VCaP (cell line): ENCODE data around the gene PTF1A.
"Not testable (repeated sequence)": the region's sequence is repeated elsewhere in the genome, so short reads cannot be mapped to it uniquely, and the experiment has no call there.

ENCODE experiments used
- H3K27ac ChIP-seq: fragments of 450-650 bp; 2 replicates; pipeline ENCODE4 v1.5.1; 2017
- TF ChIP-seq, protein P1 (sequence below): fragments of 450-650 bp; conservative IDR thresholded peaks from 2 replicates; pipeline ENCODE4 v1.5.1; 2017; ENCODE audit warnings: mild to moderate bottlenecking, moderate library complexity

PTF1A gene

DNA sequence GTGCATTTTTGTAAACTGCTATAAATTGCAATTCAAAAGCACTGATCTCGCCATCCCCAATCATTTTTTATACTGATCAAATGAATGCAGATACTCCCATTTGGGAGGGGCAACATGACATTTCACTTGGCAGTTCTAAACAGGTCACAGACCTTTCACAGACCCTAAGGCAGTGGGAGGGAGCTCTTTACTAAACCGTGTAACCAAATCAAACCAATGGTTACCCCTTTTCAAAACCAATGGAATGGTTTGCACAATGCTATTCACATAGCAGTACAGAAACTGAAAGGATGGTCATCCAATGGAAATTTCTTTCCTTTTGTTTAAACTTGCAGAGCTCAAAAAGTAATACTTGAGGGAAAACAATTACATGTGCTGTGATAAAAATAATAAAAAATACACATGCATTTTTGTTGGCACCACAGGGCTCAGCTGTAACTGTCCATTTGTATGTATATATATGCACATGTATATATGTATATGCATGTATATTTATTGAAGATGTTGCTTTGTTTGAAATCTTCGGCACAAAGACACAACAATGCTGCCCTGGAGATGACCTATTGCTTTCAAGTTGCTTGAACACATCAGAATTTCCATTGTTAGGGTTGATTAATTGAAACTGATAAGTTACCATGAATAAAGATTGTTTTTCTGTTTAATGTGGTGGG is 14.0 kb downstream of the PTF1A start:
- H3K27ac ChIP-seq, result no peak overlapping the region
- TF ChIP-seq, protein P1, sequence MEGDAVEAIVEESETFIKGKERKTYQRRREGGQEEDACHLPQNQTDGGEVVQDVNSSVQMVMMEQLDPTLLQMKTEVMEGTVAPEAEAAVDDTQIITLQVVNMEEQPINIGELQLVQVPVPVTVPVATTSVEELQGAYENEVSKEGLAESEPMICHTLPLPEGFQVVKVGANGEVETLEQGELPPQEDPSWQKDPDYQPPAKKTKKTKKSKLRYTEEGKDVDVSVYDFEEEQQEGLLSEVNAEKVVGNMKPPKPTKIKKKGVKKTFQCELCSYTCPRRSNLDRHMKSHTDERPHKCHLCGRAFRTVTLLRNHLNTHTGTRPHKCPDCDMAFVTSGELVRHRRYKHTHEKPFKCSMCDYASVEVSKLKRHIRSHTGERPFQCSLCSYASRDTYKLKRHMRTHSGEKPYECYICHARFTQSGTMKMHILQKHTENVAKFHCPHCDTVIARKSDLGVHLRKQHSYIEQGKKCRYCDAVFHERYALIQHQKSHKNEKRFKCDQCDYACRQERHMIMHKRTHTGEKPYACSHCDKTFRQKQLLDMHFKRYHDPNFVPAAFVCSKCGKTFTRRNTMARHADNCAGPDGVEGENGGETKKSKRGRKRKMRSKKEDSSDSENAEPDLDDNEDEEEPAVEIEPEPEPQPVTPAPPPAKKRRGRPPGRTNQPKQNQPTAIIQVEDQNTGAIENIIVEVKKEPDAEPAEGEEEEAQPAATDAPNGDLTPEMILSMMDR, result no peak

DNA sequence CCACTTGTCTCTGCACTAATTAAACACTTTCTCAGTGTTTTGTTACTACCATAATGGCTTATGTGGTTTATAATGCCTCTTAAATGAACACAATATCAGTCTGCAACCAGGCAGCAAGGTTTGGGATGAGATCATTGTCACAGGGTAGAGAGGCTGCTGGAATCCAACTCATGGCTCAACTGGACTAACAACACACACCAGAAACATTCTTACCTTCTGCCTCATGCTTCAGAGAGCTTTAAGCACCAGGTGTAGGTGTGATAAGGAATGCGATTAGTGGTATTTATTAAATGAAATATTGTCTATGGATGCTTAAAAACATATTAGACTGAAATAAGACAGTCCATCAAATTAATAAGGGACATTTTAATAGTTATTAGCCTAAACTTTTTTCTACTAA is 25.4 kb downstream of the PTF1A start:
- TF ChIP-seq, protein P1, result no peak
- H3K27ac ChIP-seq, result no peak overlapping the region

DNA sequence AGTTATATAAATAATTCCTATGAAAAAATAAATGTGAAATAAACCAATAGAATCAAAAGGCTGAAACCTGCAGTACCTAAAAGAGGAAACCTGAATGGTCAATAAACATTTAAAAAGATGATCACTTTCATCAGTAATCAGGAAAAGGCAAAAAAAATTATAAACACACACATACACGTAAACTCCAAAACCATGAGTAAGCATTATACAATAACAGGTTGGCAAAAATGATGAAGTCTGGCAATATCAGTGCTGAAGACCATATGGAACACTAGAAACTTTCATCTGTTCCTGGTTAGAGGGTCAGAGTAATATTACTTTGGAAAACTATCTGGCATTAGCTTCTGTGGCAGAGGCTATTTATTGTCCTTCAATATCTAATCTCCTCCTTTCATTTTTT is 38.5 kb downstream of the PTF1A start:
- TF ChIP-seq, protein P1, result no peak
- no peak overlapping the region for H3K27ac ChIP-seq

DNA sequence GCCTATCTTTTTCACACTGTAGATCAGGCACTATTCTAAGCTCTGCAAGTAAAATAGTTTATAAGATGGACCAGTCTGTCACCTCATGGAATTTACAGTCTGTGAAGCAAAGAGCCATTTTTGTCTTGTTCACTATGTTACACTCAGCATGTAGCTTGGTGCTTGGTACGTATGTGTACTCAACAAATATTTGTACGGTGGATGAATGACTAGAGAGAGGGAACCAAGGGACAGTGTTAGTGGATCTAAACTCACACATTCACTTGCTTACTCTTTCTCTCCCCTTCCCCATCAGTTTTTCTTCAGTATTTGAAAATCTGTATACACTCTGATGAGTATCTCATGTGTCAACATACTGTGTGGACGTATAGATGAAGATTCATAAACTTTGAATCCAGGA is 45.9 kb downstream of the PTF1A start:
- TF ChIP-seq, protein P1, result no peak

DNA sequence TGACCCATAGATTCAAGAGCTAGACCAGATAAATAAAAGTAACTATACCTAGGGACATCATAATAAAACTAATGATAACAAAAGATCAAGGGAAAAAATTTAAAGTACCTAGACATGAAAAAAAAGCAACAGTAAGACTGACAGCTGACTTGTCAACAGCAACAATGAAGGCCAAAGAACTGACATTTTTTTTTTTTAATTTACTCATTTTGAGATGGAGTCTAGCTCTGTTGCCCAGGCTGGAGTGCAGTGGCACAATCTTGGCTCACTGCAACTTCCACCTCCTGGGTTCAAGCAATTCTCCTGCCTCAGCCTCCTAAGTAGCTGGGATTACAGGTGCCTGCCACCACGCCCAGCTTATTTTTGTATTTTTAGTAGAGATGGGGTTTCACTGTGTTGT is 49.7 kb downstream of the PTF1A start:
- not testable (repeated sequence) for H3K27ac ChIP-seq

More for the DNA sequence above, 45.9 kb downstream of the PTF1A start:
- no peak overlapping the region for H3K27ac ChIP-seq
